H1 (cell line): ENCODE data around the gene FRK. TPM values are rescaled to one million over a fixed set of nuclear protein-coding genes. Genes with fewer than 3 reads are reported as not detected.
A peak's percentile ranks its signal among the peaks of the same experiment; 100 is the strongest.

ENCODE experiments used
- CTCF ChIA-PET: fragments of 300-600 bp; sonication (Branson Sonifier 250); formaldehyde crosslinking; loops from one replicate; lab custom pipeline; 2021; ENCODE audit not compliant: partially characterized antibody; lab: Charles Lee
- POLR2A ChIA-PET: fragments of 300-600 bp; sonication (Branson Sonifier 250); formaldehyde crosslinking; loops from one replicate; lab custom pipeline; 2021; ENCODE audit warnings: inconsistent platforms; ENCODE audit not compliant: partially characterized antibody; lab: Charles Lee
- DNase-seq, 2 experiments: peaks; one replicate each; pipeline versions ENCODE4 v3.0.0 to v3.0.0-alpha.2; 2010 to 2022; ENCODE audit warnings: low spot score in 2 of 2, low read depth in 1 of 2, mixed read lengths in 1 of 2
- FAIRE-seq: peaks from 2 replicates; lab custom pipeline; 2011; peaks lifted over from hg19 to GRCh38; lab: Jason Lieb, UNC
- H2AFZ ChIP-seq: 2 replicates; pipeline ENCODE4 v1.8.1; 2012; ENCODE audit warnings: low read length, inconsistent platforms
- H2AK5ac ChIP-seq: 2 replicates; pipeline ENCODE4 v1.6.1; 2013; ENCODE audit warnings: low read depth, low read length
- H2BK120ac ChIP-seq: replicated peaks from 2 replicates; pipeline ENCODE3; 2013; ENCODE audit warnings: low read depth, low read length, inconsistent platforms
- H2BK12ac ChIP-seq: 2 replicates; pipeline ENCODE4 v1.6.1; 2013; ENCODE audit warnings: low read depth, low read length
- H2BK15ac ChIP-seq: 2 replicates; pipeline ENCODE4 v1.6.1; 2013; ENCODE audit warnings: low read length
- H2BK20ac ChIP-seq: 2 replicates; pipeline ENCODE4 v1.6.1; 2013; ENCODE audit warnings: low read length
- H2BK5ac ChIP-seq: 2 replicates; pipeline ENCODE4 v1.6.1; 2013; ENCODE audit warnings: low read depth, low read length
- H3K14ac ChIP-seq: 2 replicates; pipeline ENCODE4 v1.6.1; 2013; ENCODE audit warnings: inconsistent platforms; ENCODE audit not compliant: insufficient read length
- H3K18ac ChIP-seq: 2 replicates; pipeline ENCODE4 v1.6.1; 2013; ENCODE audit warnings: low read length; ENCODE audit errors: extremely low read depth
- H3K23ac ChIP-seq: 2 replicates; pipeline ENCODE4 v1.6.1; 2013; ENCODE audit warnings: inconsistent platforms; ENCODE audit not compliant: insufficient read length
- H3K23me2 ChIP-seq: 2 replicates; pipeline ENCODE4 v1.6.1; 2013; ENCODE audit warnings: low read depth, low read length
- H3K27ac ChIP-seq: 2 replicates; pipeline ENCODE4 v1.6.1; 2011; ENCODE audit warnings: low read depth, low read length, inconsistent platforms
- H3K27me3 ChIP-seq, 4 experiments: replicated peaks in 1 of 4; 1 replicate in 1 of 4; 2 replicates in 3 of 4; pipeline versions ENCODE4 v1.6.1 to v1.8.1; 2011 to 2013; ENCODE audit warnings: low read length in 3 of 4, mild to moderate bottlenecking in 3 of 4, inconsistent platforms in 2 of 4, mixed read lengths in 2 of 4, moderate library complexity in 1 of 4; ENCODE audit not compliant: control insufficient read depth in 3 of 4, insufficient read depth in 3 of 4; ENCODE audit errors: extremely low read depth in 1 of 4
- H3K36me3 ChIP-seq, 4 experiments: 2 replicates each; pipeline versions ENCODE4 v1.6.1 to v1.8.1; 2011 to 2013; ENCODE audit warnings: mild to moderate bottlenecking in 4 of 4, low read length in 3 of 4, moderate library complexity in 2 of 4, control low read depth in 1 of 4, inconsistent platforms in 1 of 4; ENCODE audit not compliant: insufficient read depth in 4 of 4, control insufficient read depth in 2 of 4
- H3K4ac ChIP-seq: replicated peaks from 2 replicates; pipeline ENCODE3; 2013; ENCODE audit warnings: low read length, low read depth, mixed read lengths, inconsistent platforms; ENCODE audit not compliant: insufficient read length
- H3K4me1 ChIP-seq, 4 experiments: replicated peaks in 1 of 4; 1 replicate in 1 of 4; 2 replicates in 3 of 4; pipeline versions ENCODE4 v1.6.1 to v1.8.1; 2011 to 2013; ENCODE audit warnings: low read length in 3 of 4, inconsistent platforms in 2 of 4, mixed read lengths in 1 of 4; ENCODE audit not compliant: insufficient read depth in 4 of 4, control insufficient read depth in 3 of 4
- H3K4me2 ChIP-seq, 2 experiments: 2 replicates each; pipeline versions ENCODE4 v1.6.1 to v1.8.1; 2011 to 2013; ENCODE audit warnings: low read depth in 2 of 2, low read length in 2 of 2, control low read depth in 1 of 2, inconsistent platforms in 1 of 2, mild to moderate bottlenecking in 1 of 2; ENCODE audit not compliant: insufficient read depth in 1 of 2
- H3K4me3 ChIP-seq, 4 experiments: fragments of 200-600, 300-600 bp in 1 of 4; sonication (generic), shearing (Covaris generic), sonication (Bioruptor Twin) in 1 of 4; 2 replicates each; pipeline versions ENCODE4 v1.5.1 to v1.8.1; 2011 to 2016; ENCODE audit warnings: low read length in 4 of 4, low read depth in 3 of 4, control low read depth in 2 of 4, inconsistent platforms in 2 of 4, mild to moderate bottlenecking in 2 of 4, mixed read lengths in 1 of 4, moderate library complexity in 1 of 4; ENCODE audit not compliant: insufficient read depth in 2 of 4; ENCODE audit errors: extremely low read depth in 1 of 4
- H3K56ac ChIP-seq: replicated peaks from 2 replicates; pipeline ENCODE3; 2013; ENCODE audit warnings: low read depth, mild to moderate bottlenecking, mixed read lengths, low read length, inconsistent platforms; ENCODE audit not compliant: insufficient read length
- H3K79me1 ChIP-seq: 2 replicates; pipeline ENCODE4 v1.6.1; 2013; ENCODE audit warnings: low read depth, low read length, control low read depth
- H3K79me2 ChIP-seq, 2 experiments: 2 replicates each; pipeline versions ENCODE4 v1.6.1 to v1.8.1; 2012 to 2013; ENCODE audit warnings: low read length in 2 of 2, mild to moderate bottlenecking in 2 of 2, inconsistent platforms in 1 of 2; ENCODE audit not compliant: insufficient read depth in 2 of 2, control insufficient read depth in 1 of 2
- H3K9ac ChIP-seq, 4 experiments: replicated peaks in 1 of 4; 1 replicate in 1 of 4; 2 replicates in 3 of 4; pipeline versions ENCODE4 v1.6.1 to v1.8.1; 2011 to 2013; ENCODE audit warnings: low read depth in 3 of 4, low read length in 3 of 4, control low read depth in 2 of 4, mild to moderate bottlenecking in 2 of 4, moderate library complexity in 2 of 4, inconsistent platforms in 1 of 4; ENCODE audit errors: extremely low read depth in 1 of 4
- H3K9me3 ChIP-seq, 2 experiments: 2 replicates each; pipeline versions ENCODE4 v1.6.1 to v1.8.1; 2012 to 2013; ENCODE audit warnings: mild to moderate bottlenecking in 2 of 2, moderate library complexity in 2 of 2, control low read depth in 1 of 2, inconsistent platforms in 1 of 2, low read depth in 1 of 2, low read length in 1 of 2, mixed read lengths in 1 of 2; ENCODE audit not compliant: insufficient read depth in 2 of 2
- H4K20me1 ChIP-seq, 2 experiments: replicated peaks in 1 of 2; 2 replicates each; pipeline versions ENCODE3 to v1.8.1; 2011 to 2013; ENCODE audit warnings: inconsistent platforms in 2 of 2, low read length in 2 of 2, mild to moderate bottlenecking in 1 of 2; ENCODE audit not compliant: insufficient read depth in 2 of 2, control insufficient read depth in 1 of 2
- H4K5ac ChIP-seq: 2 replicates; pipeline ENCODE4 v1.6.1; 2013; ENCODE audit warnings: low read length, low read depth, mixed read lengths, inconsistent platforms; ENCODE audit not compliant: insufficient read length
- H4K8ac ChIP-seq: 2 replicates; pipeline ENCODE4 v1.8.0; 2013; ENCODE audit warnings: mild to moderate bottlenecking, moderate library complexity, low read length, inconsistent platforms; ENCODE audit not compliant: insufficient read depth; ENCODE audit errors: extremely low read depth
- H4K91ac ChIP-seq: replicated peaks from 2 replicates; pipeline ENCODE3; 2013; ENCODE audit warnings: low read length, mixed read lengths, inconsistent platforms; ENCODE audit not compliant: insufficient read length
- RAD21 ChIP-seq, 2 experiments: IDR thresholded peaks in 1 of 2; conservative IDR thresholded peaks in 1 of 2; 2 replicates each; pipeline ENCODE4 v1.6.1; 2011; ENCODE audit warnings: low read depth in 2 of 2, low read length in 2 of 2, improper control_type of control experiment in 1 of 2, inconsistent platforms in 1 of 2, mild to moderate bottlenecking in 1 of 2, moderate library complexity in 1 of 2
- YY1 ChIP-seq: IDR thresholded peaks from 2 replicates; pipeline ENCODE4 v1.6.1; 2011; ENCODE audit warnings: low read depth, mild to moderate bottlenecking, low read length
- WGBS, 2 experiments: shearing (Covaris generic) in 1 of 2; methylation state at CpG; one replicate each; pipeline versions ENCODE4 v1.1.6 to v1.1.7; 2013 to 2015; ENCODE audit warnings: low lambda C conversion rate in 2 of 2, mixed read lengths in 2 of 2, inconsistent platforms in 1 of 2, low coverage in 1 of 2, missing lambda C conversion rate in 1 of 2; ENCODE audit not compliant: insufficient replicate concordance in 2 of 2, insufficient coverage in 1 of 2, insufficient read length in 1 of 2; ENCODE audit errors: extremely low coverage in 1 of 2, missing lambda C conversion rate in 1 of 2; 5-methylcytosine and 5-hydroxymethylcytosine counted together
- polyA plus RNA-seq, 7 experiments: library from polyadenylated mRNA; depleted of rRNA in 3 of 7; stranded (reverse) in 5 of 7; unstranded in 2 of 7; fragments of >200 nt in 5 of 7; fragments of 200-250 nt in 2 of 7; gene quantifications; 1 replicate in 5 of 7; 2 replicates in 1 of 7; 4 replicates in 1 of 7; pipeline versions ENCODE4 v1.2.1 to v1.2.3, GENCODE V29; 2011 to 2013; ENCODE audit warnings: missing spikeins in 2 of 7, mixed read lengths in 2 of 7
- total RNA-seq: library from RNA; stranded (reverse); fragmentation: NEBNext Ultra II Directional; extraction: Animal tissue kit (Norgen Biotek cat#: 25700); gene quantifications from 2 replicates; pipeline ENCODE4 v1.2.1, GENCODE V29; 2021

Gene FRK
- total and polyA plus RNA-seq, 2 of the 8 experiments (the other 6 are each of a cell fraction or from before 2014, with no cell fraction given), result 0.11 to 0.24 TPM

- H3K9ac ChIP-seq, result no peak overlapping the region
- no peak overlapping the region for H3K18ac ChIP-seq
- WGBS, 2 experiments, result 79% methylated on average over 3 of the region's 3 CpGs; no CpG with 5 or more reads in 1 of the 2 experiments
- H3K4me2 ChIP-seq, result no peak overlapping the region
- H2BK20ac ChIP-seq, result no peak overlapping the region
- no peak for FAIRE-seq
- no peak overlapping the region for H2BK120ac ChIP-seq
- H3K79me1 ChIP-seq, result no peaks in the 10 kb centered on the region
- H3K56ac ChIP-seq, result no peak overlapping the region
- H3K27me3 ChIP-seq, result no peaks in the 10 kb centered on the region
- POLR2A ChIA-PET, result no interaction called here
- H4K91ac ChIP-seq, result no peak overlapping the region
- no peaks in the 10 kb centered on the region for H4K20me1 ChIP-seq
- H2BK12ac ChIP-seq, result no peak overlapping the region
- H3K27ac ChIP-seq, result no peak overlapping the region
- H2BK15ac ChIP-seq, result no peak overlapping the region
- H3K14ac ChIP-seq, result no peak overlapping the region
- H3K4ac ChIP-seq, result no peak overlapping the region
- DNase-seq, result no peak
- no peak overlapping the region for H2AFZ ChIP-seq
- H3K36me3 ChIP-seq, result no peaks in the 10 kb centered on the region
- H2BK5ac ChIP-seq, result no peak overlapping the region
- no peaks in the 10 kb centered on the region for H3K23me2 ChIP-seq
- H3K79me2 ChIP-seq, result no peaks in the 10 kb centered on the region
- no peak overlapping the region for H4K5ac ChIP-seq
- no peaks in the 10 kb centered on the region for H3K9me3 ChIP-seq
- no peak overlapping the region for H2AK5ac ChIP-seq
- no peak for TF ChIP-seq YY1
- peak; percentile 11 to 36; a peak in 2 of 4 replicates for TF ChIP-seq RAD21 (IDR thresholded peaks at IDR 0.05 in 1 of 2, conservative IDR thresholded peaks at IDR 0.05 in 1 of 2; ENCODE audit: low read depth in 2 of 2, low read length in 2 of 2)
- TF ChIP-seq, all 59 proteins: peak for 1
- H3K4me1 ChIP-seq, result no peaks in the 10 kb centered on the region
- H4K8ac ChIP-seq, result no peak overlapping the region
- no peak overlapping the region for H3K4me3 ChIP-seq
- CTCF ChIA-PET, result interaction anchor here (0.5 to 2.1 kb wide), 4 partner anchors 9 to 1097 kb away, joined by 3 to 4 read pairs (median 4); no protein-coding TSS in a partner anchor
- H3K23ac ChIP-seq, result no peak overlapping the region
Measured at GRCh38 chr6:115901896-115902295, 158.8 kb downstream of the FRK start.
